BJ (cell line): ENCODE data around the gene CDK3. TPM values are rescaled to one million over a fixed set of nuclear protein-coding genes. Genes with fewer than 3 reads are reported as not detected.

Source experiments
- CTCF ChIA-PET: fragments of 350-600 bp; formaldehyde crosslinking; extraction: SDS; loops from one replicate; lab custom pipeline; 2021; ENCODE audit warnings: antibody characterized with exemption, inconsistent platforms; lab: Yijun Ruan, JAX
- POLR2A ChIA-PET: fragments of 300-600 bp; sonication (Branson Sonifier 250); formaldehyde crosslinking; extraction: SDS; loops from one replicate; lab custom pipeline; 2021; ENCODE audit warnings: antibody characterized with exemption; lab: Charles Lee
- DNase-seq: peaks from one replicate; pipeline ENCODE4 v3.0.0-alpha.2; 2011; ENCODE audit warnings: low read depth
- H3K27me3 ChIP-seq: 2 replicates; pipeline ENCODE4 v1.6.0; 2011; ENCODE audit warnings: low read length; ENCODE audit not compliant: control insufficient read depth, insufficient read depth
- H3K36me3 ChIP-seq: 2 replicates; pipeline ENCODE4 v1.5.1; 2011; ENCODE audit warnings: low read length; ENCODE audit not compliant: control insufficient read depth, insufficient read depth
- H3K4me3 ChIP-seq: 2 replicates; pipeline ENCODE4 v1.5.1; 2011; ENCODE audit warnings: low read depth, mild to moderate bottlenecking, control low read depth, low read length
- polyA plus RNA-seq: library from polyadenylated mRNA; depleted of rRNA; stranded (reverse); fragments of >200 nt; gene quantifications from 2 replicates; pipeline ENCODE4 v1.2.3, GENCODE V29; 2011
- TF ChIP-seq, protein P1 (sequence below): IDR thresholded peaks from 2 replicates; pipeline ENCODE4 v1.5.1; 2011; ENCODE audit warnings: low read depth, mild to moderate bottlenecking, control low read depth, inconsistent platforms, low read length, moderate library complexity; ENCODE audit not compliant: insufficient read depth

The CDK3 gene
- polyA plus RNA-seq, 1 experiment, result 5.6 TPM

- Histone ChIP-seq H3K27me3 (no peaks in the 10 kb centered on the region), H3K4me3 (no peak overlapping the region), H3K36me3 (peaks cover 2% of the 10 kb centered on the region)
- no peak for DNase-seq
- POLR2A ChIA-PET, result no interaction called here
- CTCF ChIA-PET, result interaction anchor here (0.6 to 7.8 kb wide), 6 partner anchors 8 to 150 kb away, joined by 3 to 49 read pairs (median 3); no protein-coding TSS in a partner anchor
- TF ChIP-seq, protein P1, sequence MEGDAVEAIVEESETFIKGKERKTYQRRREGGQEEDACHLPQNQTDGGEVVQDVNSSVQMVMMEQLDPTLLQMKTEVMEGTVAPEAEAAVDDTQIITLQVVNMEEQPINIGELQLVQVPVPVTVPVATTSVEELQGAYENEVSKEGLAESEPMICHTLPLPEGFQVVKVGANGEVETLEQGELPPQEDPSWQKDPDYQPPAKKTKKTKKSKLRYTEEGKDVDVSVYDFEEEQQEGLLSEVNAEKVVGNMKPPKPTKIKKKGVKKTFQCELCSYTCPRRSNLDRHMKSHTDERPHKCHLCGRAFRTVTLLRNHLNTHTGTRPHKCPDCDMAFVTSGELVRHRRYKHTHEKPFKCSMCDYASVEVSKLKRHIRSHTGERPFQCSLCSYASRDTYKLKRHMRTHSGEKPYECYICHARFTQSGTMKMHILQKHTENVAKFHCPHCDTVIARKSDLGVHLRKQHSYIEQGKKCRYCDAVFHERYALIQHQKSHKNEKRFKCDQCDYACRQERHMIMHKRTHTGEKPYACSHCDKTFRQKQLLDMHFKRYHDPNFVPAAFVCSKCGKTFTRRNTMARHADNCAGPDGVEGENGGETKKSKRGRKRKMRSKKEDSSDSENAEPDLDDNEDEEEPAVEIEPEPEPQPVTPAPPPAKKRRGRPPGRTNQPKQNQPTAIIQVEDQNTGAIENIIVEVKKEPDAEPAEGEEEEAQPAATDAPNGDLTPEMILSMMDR, result no peak
Observed at GRCh38 chr17:76032073-76032779, 31.6 kb downstream of the CDK3 start.

DNA sequence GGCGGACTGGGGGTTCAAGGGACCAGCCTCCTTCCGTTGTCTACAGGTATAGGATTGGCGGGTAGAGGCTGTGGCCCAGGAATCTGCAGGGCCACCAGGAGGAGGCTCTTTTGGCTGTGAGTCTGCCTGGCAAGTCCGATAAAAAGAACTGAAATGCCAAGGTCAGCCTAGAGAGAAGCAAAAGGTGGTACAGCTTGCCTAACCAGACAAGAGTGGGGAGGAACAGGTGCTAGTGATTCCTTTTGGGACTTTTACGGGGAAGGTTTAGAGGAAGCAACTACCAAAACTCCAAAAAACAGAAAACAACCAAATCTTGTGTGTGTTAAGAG, 32.1 kb downstream of the CDK3 start:
- no peak overlapping the region for H3K4me3 ChIP-seq
- ChIA-PET POLR2A (no interaction called here), CTCF (interaction anchor here (0.8 to 7.8 kb wide), 5 partner anchors 9 to 19 kb away, joined by 3 to 49 read pairs (median 3); no protein-coding TSS in a partner anchor)
- TF ChIP-seq, protein P1, result no peak
- no peaks in the 10 kb centered on the region for H3K27me3 ChIP-seq
- peaks cover 2% of the 10 kb centered on the region for H3K36me3 ChIP-seq
- DNase-seq, result no peak

- ChIA-PET CTCF (interaction anchor here (1.0 to 7.8 kb wide), 4 partner anchors 8 to 28 kb away, joined by 3 to 49 read pairs (median 3); no protein-coding TSS in a partner anchor), POLR2A (no interaction called here)
- Histone ChIP-seq H3K4me3 (no peak overlapping the region), H3K27me3 (no peaks in the 10 kb centered on the region), H3K36me3 (peaks cover 2% of the 10 kb centered on the region)
- DNase-seq, result no peak
- TF ChIP-seq, protein P1, result no peak
Observed at GRCh38 chr17:76033139-76033538, 32.5 kb downstream of the CDK3 start.

GRCh38 chr17:76034428-76035350, 34.0 kb downstream of the CDK3 start:
- no peak overlapping the region for H3K4me3 ChIP-seq
- POLR2A ChIA-PET, result no interaction called here
- TF ChIP-seq, protein P1, result no peak
- CTCF ChIA-PET, result interaction anchor here (0.6 to 7.8 kb wide), 2 partner anchors 21 to 245 kb away, joined by 3 to 49 read pairs; no protein-coding TSS in a partner anchor
- no peaks in the 10 kb centered on the region for H3K27me3 ChIP-seq
- no peak for DNase-seq
- H3K36me3 ChIP-seq, result peaks cover 8% of the 10 kb centered on the region
